MM.1S (cell line): ENCODE results near the gene FADS1.

ENCODE experiments used
- EZH2 ChIP-seq: fragments of 300-600 bp; sonication (generic); optimal IDR thresholded peaks from 2 replicates; pipeline ENCODE3; 2017; ENCODE audit warnings: low read depth, mild to moderate bottlenecking, antibody characterized with exemption, low read length, mixed read lengths
- EZH2phosphoT487 ChIP-seq: fragments of 300-600 bp; sonication (generic); IDR thresholded peaks from 2 replicates; pipeline ENCODE4 v1.6.1; 2018; ENCODE audit warnings: antibody characterized with exemption, low read length
- TF ChIP-seq, protein P1 (sequence below): fragments of 300-600 bp; sonication (generic); IDR thresholded peaks from 2 replicates; pipeline ENCODE4 v1.5.1; 2016; ENCODE audit warnings: antibody characterized with exemption, low read length, mixed read lengths

- TF ChIP-seq, protein P1, sequence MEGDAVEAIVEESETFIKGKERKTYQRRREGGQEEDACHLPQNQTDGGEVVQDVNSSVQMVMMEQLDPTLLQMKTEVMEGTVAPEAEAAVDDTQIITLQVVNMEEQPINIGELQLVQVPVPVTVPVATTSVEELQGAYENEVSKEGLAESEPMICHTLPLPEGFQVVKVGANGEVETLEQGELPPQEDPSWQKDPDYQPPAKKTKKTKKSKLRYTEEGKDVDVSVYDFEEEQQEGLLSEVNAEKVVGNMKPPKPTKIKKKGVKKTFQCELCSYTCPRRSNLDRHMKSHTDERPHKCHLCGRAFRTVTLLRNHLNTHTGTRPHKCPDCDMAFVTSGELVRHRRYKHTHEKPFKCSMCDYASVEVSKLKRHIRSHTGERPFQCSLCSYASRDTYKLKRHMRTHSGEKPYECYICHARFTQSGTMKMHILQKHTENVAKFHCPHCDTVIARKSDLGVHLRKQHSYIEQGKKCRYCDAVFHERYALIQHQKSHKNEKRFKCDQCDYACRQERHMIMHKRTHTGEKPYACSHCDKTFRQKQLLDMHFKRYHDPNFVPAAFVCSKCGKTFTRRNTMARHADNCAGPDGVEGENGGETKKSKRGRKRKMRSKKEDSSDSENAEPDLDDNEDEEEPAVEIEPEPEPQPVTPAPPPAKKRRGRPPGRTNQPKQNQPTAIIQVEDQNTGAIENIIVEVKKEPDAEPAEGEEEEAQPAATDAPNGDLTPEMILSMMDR, result no peak
- TF ChIP-seq EZH2phosphoT487 (no peak), EZH2 (no peak)
Observed at GRCh38 chr11:61866231-61866957, 49.6 kb upstream of the FADS1 start.
